ENCODE data around the gene TACC3. TPM values are rescaled to one million over a fixed set of nuclear protein-coding genes. Genes with fewer than 3 reads are reported as not detected.

TACC3 gene
- total and polyA plus RNA-seq, 3 experiments from 2014 or later = 45.5 to 129 (median 124) TPM

DNA sequence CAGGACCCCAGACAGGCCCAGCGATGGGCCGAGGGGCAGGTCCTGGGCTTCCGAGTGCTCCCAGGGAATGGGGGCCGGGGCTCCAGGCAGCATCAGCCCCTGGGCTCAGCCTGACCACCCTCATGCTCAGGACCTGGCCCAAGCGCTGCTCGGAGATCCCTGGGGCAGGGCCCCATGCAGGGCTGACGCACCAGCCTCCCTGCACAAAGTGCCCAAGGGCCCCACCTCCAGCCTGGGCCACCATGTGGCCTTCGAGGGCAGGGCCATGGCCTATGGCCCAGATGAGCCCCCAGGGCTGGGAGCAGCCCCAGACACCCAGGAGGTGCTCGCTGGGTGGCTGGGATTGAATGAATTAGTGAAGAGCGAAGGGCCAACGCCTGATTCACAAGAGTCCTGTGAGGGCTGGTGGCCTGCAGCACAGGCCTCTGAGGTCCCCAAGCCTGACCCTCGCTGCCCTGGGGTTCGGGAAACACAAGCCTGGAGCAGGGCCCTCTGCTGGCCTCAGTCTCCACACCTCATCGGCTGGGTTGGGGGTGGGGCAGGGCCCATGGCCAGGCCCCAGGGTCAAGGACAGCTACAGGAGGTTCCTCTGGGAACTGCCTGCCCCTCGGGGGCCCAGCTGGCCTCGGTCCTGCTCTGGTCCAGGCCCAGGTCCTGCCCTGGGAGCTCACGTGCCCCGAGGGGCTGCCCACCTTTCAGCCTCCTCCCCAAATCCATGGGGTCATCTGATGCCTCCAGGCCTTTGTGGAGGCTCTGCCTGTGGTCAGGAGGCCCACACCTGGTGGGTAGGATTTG lies 58.5 kb downstream of the TACC3 start:
- Histone ChIP-seq H3K9me3 (ENCODE audit: low read length) (no peaks in the 10 kb centered on the region), H3K27ac (ENCODE audit: low read depth, low read length) (no peak overlapping the region), H3K36me3 (ENCODE audit: insufficient read depth, low read length) (no peaks in the 10 kb centered on the region), H3K4me3 (ENCODE audit: low read length) (no peak overlapping the region), H3K27me3 (ENCODE audit: insufficient read depth, low read length, poor library complexity, severe bottlenecking) (no peaks in the 10 kb centered on the region), H3K4me1 (ENCODE audit: insufficient read depth, low read length) (no peaks in the 10 kb centered on the region)
- POLR2A ChIA-PET = no interaction called here
- no peaks in the 10 kb centered on the region for H3K36me3 Mint-ChIP-seq
- H3K4me3 Mint-ChIP-seq = no peak overlapping the region
- H3K27me3 Mint-ChIP-seq = peaks cover 0 to 4% of the 10 kb centered on the region in 2 donors
- DNase-seq = no peak
- no peak overlapping the region for H3K27ac Mint-ChIP-seq
- CTCF ChIA-PET = interaction anchor here (1.0 kb wide), 1 partner anchor 120 kb away, joined by 5 read pairs; no protein-coding TSS in a partner anchor
- no peaks in the 10 kb centered on the region for H3K4me1 Mint-ChIP-seq
- no peaks in the 10 kb centered on the region for H3K9me3 Mint-ChIP-seq

- Histone ChIP-seq H3K4me1 (ENCODE audit: insufficient read depth, low read length) (no peaks in the 10 kb centered on the region), H3K9me3 (ENCODE audit: low read length) (no peaks in the 10 kb centered on the region), H3K27me3 (ENCODE audit: insufficient read depth, low read length, poor library complexity, severe bottlenecking) (no peaks in the 10 kb centered on the region), H3K36me3 (ENCODE audit: insufficient read depth, low read length) (no peaks in the 10 kb centered on the region), H3K4me3 (ENCODE audit: low read length) (no peak overlapping the region), H3K27ac (ENCODE audit: low read depth, low read length) (no peak overlapping the region)
- Mint-ChIP-seq H3K27ac (no peak overlapping the region), H3K36me3 (no peaks in the 10 kb centered on the region), H3K9me3 (no peaks in the 10 kb centered on the region), H3K4me1 (no peaks in the 10 kb centered on the region), H3K4me3 (no peak overlapping the region), H3K27me3 (peaks cover 0 to 4% of the 10 kb centered on the region in 2 donors)
- ChIA-PET CTCF (interaction anchor here (1.0 kb wide), 1 partner anchor 119 kb away, joined by 5 read pairs; no protein-coding TSS in a partner anchor), POLR2A (no interaction called here)
- DNase-seq = no peak
These were observed 59.1 kb downstream of the TACC3 start for GRCh38 chr4:1780435-1780834.

DNA sequence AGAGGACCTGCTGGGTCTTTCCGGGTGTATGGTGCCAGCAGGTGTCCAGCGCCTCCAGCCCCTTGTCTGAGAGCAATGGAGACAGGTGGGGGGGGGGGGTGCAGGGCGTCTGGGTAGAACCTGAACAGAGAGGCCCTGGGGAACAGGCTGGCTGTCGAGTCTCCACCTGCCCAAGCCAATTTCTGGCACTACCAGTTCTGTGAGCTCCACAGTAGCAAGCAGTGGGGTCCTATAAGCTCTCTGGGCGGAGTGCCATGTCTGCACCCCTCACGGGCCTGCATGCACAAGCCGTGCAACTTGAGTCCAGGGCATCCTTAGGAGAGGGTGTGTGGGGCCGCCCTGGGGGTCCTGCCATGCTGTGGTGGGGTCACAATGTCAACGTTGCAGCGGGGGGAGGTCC lies 61.7 kb downstream of the TACC3 start:
- Histone ChIP-seq H3K4me3 (ENCODE audit: low read length) (no peak overlapping the region), H3K36me3 (ENCODE audit: insufficient read depth, low read length) (no peaks in the 10 kb centered on the region), H3K27me3 (ENCODE audit: insufficient read depth, low read length, poor library complexity, severe bottlenecking) (no peaks in the 10 kb centered on the region), H3K9me3 (ENCODE audit: low read length) (no peaks in the 10 kb centered on the region), H3K4me1 (ENCODE audit: insufficient read depth, low read length) (no peaks in the 10 kb centered on the region), H3K27ac (ENCODE audit: low read depth, low read length) (no peak overlapping the region)
- H3K4me3 Mint-ChIP-seq = no peak overlapping the region
- H3K4me1 Mint-ChIP-seq = no peaks in the 10 kb centered on the region
- POLR2A ChIA-PET = no interaction called here
- DNase-seq = no peak
- no peaks in the 10 kb centered on the region for H3K9me3 Mint-ChIP-seq
- peaks cover 0 to 6% of the 10 kb centered on the region in 2 donors for H3K27me3 Mint-ChIP-seq
- H3K36me3 Mint-ChIP-seq = no peaks in the 10 kb centered on the region
- no peak overlapping the region for H3K27ac Mint-ChIP-seq
- CTCF ChIA-PET = no interaction called here

GRCh38 chr4:1783970-1784369 lies 62.6 kb downstream of the TACC3 start:
- H3K27me3 Mint-ChIP-seq = peaks cover 0 to 3% of the 10 kb centered on the region in 2 donors
- H3K4me1 ChIP-seq (ENCODE audit: insufficient read depth, low read length) = no peaks in the 10 kb centered on the region
- no peaks in the 10 kb centered on the region for H3K36me3 ChIP-seq (ENCODE audit: insufficient read depth, low read length)
- no peak overlapping the region for H3K27ac ChIP-seq (ENCODE audit: low read depth, low read length)
- CTCF ChIA-PET = no interaction called here
- no peaks in the 10 kb centered on the region for H3K4me1 Mint-ChIP-seq
- H3K4me3 Mint-ChIP-seq = no peak overlapping the region
- POLR2A ChIA-PET = no interaction called here
- H3K4me3 ChIP-seq (ENCODE audit: low read length) = no peak overlapping the region
- H3K9me3 Mint-ChIP-seq = no peaks in the 10 kb centered on the region
- DNase-seq = no peak
- H3K36me3 Mint-ChIP-seq = no peaks in the 10 kb centered on the region
- H3K9me3 ChIP-seq (ENCODE audit: low read length) = no peaks in the 10 kb centered on the region
- H3K27me3 ChIP-seq (ENCODE audit: insufficient read depth, low read length, poor library complexity, severe bottlenecking) = no peaks in the 10 kb centered on the region
- H3K27ac Mint-ChIP-seq = no peak overlapping the region

- H3K4me1 ChIP-seq (ENCODE audit: insufficient read depth, low read length) = no peaks in the 10 kb centered on the region
- ChIA-PET POLR2A (no interaction called here), CTCF (no interaction called here)
- H3K4me3 ChIP-seq (ENCODE audit: low read length) = no peak overlapping the region
- DNase-seq = no peak
- no peaks in the 10 kb centered on the region for H3K9me3 ChIP-seq (ENCODE audit: low read length)
- Mint-ChIP-seq H3K4me3 (no peak overlapping the region), H3K36me3 (no peaks in the 10 kb centered on the region), H3K27ac (no peak overlapping the region), H3K9me3 (no peaks in the 10 kb centered on the region), H3K27me3 (peaks cover 0 to 2% of the 10 kb centered on the region in 2 donors), H3K4me1 (no peaks in the 10 kb centered on the region)
- H3K27me3 ChIP-seq (ENCODE audit: insufficient read depth, low read length, poor library complexity, severe bottlenecking) = no peaks in the 10 kb centered on the region
- no peaks in the 10 kb centered on the region for H3K36me3 ChIP-seq (ENCODE audit: insufficient read depth, low read length)
- H3K27ac ChIP-seq (ENCODE audit: low read depth, low read length) = no peak overlapping the region
These were observed 63.1 kb downstream of the TACC3 start for GRCh38 chr4:1784395-1784788.

DNA sequence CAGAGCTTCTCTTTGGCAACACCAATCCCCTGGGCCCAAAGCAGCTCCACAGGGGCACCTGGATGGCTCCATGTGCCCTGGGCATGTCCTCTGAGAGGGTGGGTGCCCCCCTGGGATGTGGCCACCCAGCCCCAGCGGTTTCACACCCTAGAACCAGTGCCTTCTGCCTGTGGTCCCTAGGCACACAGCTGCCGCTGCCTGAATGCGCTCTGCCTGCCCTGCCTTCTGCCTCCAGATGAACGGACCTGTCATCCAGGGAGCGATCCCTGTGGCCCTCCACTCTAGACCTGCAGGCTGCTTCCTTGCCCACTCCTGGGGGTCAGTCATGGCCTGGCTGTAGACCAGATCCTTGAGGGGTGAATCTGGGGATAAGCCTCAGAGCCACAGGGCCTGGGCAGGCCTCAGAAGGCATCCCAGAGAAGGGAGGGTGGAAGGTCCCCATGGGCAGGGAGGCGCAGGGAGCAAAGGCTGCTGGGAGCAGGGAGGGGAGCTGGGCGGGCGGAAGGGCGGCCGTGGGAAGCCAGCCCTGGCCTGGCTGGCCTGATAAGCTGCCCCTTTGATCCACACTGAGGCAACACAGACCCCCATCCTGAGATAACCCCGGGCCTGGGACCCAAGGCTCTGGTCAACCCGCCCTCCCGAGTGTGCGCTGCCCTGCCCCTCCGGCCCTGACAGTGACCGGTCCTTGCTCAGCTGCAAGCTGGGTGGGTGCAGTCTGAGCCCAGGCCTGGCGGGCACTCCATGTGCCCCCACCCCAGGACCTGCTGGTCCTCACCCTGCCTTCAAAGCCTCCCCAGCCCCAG lies 63.7 kb downstream of the TACC3 start:
- H3K27me3 Mint-ChIP-seq = peaks cover 0 to 2% of the 10 kb centered on the region in 2 donors
- ChIA-PET POLR2A (no interaction called here), CTCF (no interaction called here)
- Histone ChIP-seq H3K27ac (ENCODE audit: low read depth, low read length) (no peak overlapping the region), H3K9me3 (ENCODE audit: low read length) (no peaks in the 10 kb centered on the region), H3K27me3 (ENCODE audit: insufficient read depth, low read length, poor library complexity, severe bottlenecking) (no peaks in the 10 kb centered on the region), H3K36me3 (ENCODE audit: insufficient read depth, low read length) (no peaks in the 10 kb centered on the region), H3K4me3 (ENCODE audit: low read length) (no peak overlapping the region), H3K4me1 (ENCODE audit: insufficient read depth, low read length) (no peaks in the 10 kb centered on the region)
- H3K4me3 Mint-ChIP-seq = no peak overlapping the region
- no peaks in the 10 kb centered on the region for H3K9me3 Mint-ChIP-seq
- no peaks in the 10 kb centered on the region for H3K36me3 Mint-ChIP-seq
- H3K27ac Mint-ChIP-seq = no peak overlapping the region
- no peaks in the 10 kb centered on the region for H3K4me1 Mint-ChIP-seq
- DNase-seq = no peak

GRCh38 chr4:1785592-1785991 lies 64.3 kb downstream of the TACC3 start:
- H3K4me3 Mint-ChIP-seq = no peak overlapping the region

DNA sequence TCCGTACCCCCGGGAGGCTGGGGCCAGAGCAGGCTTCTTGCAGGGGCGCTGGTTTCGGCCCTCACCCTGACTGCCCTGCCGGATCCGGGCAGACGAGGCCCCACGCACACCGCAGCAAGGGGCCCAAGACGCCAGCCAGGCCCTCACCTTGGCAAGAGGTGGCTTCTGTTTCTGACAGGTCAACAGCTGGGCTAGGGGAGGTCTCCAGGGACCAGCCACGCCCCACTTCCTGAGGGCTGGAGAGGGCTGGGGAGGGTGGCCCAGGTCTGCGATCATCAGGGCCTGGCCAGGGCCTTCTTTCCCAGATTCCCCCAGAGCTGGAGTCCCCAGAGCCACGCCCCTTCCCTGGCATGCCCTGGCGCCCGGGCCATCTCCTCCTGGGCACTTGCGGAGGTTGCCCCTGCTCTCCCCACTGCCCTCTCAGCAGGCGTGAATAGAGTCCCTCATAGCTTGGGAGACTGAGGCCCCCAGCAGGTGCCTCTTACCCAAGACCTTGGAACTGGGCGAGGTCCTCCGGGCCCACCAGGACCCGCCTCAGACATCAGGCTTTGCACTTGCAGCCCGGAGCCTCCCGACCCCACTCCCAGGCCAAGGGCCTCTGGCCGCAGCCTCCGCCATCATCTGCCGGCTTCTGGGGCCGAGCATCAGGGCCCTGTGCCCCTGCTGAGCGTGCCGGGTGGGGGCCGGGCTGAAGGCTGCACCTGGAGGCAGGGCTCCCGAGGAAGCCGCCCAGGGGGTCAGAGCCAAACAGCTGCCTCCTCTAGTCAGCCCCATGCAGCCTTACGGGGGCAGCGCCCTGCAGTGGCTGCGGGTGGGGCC lies 65.4 kb downstream of the TACC3 start:
- H3K27me3 Mint-ChIP-seq = peaks cover 5 to 7% of the 10 kb centered on the region in 2 donors

More at GRCh38 chr4:1785592-1785991, 64.3 kb downstream of the TACC3 start:
- no peak overlapping the region for H3K27ac ChIP-seq (ENCODE audit: low read depth, low read length)
- Mint-ChIP-seq H3K27ac (no peak overlapping the region), H3K27me3 (peaks cover under 1 to 2% of the 10 kb centered on the region in 2 donors), H3K4me1 (no peaks in the 10 kb centered on the region), H3K36me3 (no peaks in the 10 kb centered on the region), H3K9me3 (no peaks in the 10 kb centered on the region)
- H3K27me3 ChIP-seq (ENCODE audit: insufficient read depth, low read length, poor library complexity, severe bottlenecking) = no peaks in the 10 kb centered on the region
- ChIA-PET POLR2A (no interaction called here), CTCF (no interaction called here)
- no peaks in the 10 kb centered on the region for H3K4me1 ChIP-seq (ENCODE audit: insufficient read depth, low read length)
- H3K36me3 ChIP-seq (ENCODE audit: insufficient read depth, low read length) = no peaks in the 10 kb centered on the region
- no peak for DNase-seq
- no peak overlapping the region for H3K4me3 ChIP-seq (ENCODE audit: low read length)
- no peaks in the 10 kb centered on the region for H3K9me3 ChIP-seq (ENCODE audit: low read length)

More for the DNA sequence above, 65.4 kb downstream of the TACC3 start:
- Histone ChIP-seq H3K36me3 (ENCODE audit: insufficient read depth, low read length) (no peaks in the 10 kb centered on the region), H3K4me3 (ENCODE audit: low read length) (no peak overlapping the region), H3K4me1 (ENCODE audit: insufficient read depth, low read length) (no peaks in the 10 kb centered on the region), H3K27me3 (ENCODE audit: insufficient read depth, low read length, poor library complexity, severe bottlenecking) (no peaks in the 10 kb centered on the region), H3K27ac (ENCODE audit: low read depth, low read length) (no peak overlapping the region), H3K9me3 (ENCODE audit: low read length) (no peaks in the 10 kb centered on the region)
- Mint-ChIP-seq H3K36me3 (no peaks in the 10 kb centered on the region), H3K27ac (no peak overlapping the region), H3K4me1 (no peaks in the 10 kb centered on the region), H3K9me3 (no peaks in the 10 kb centered on the region), H3K4me3 (no peak overlapping the region)
- ChIA-PET CTCF (no interaction called here), POLR2A (no interaction called here)
- DNase-seq = no peak

Data from CD8-positive, alpha-beta memory T cell (primary cell).